ENCODE data around the gene MTRF1. TPM values are rescaled to one million over a fixed set of nuclear protein-coding genes. Genes with fewer than 3 reads are reported as not detected.
"Not testable (repeated sequence)": the region's sequence is repeated elsewhere in the genome, so short reads cannot be mapped to it uniquely, and the experiment has no call there.

Gene MTRF1
- total RNA-seq, 2 donors from 2014 or later, result 11.9 to 14.0 TPM

DNA sequence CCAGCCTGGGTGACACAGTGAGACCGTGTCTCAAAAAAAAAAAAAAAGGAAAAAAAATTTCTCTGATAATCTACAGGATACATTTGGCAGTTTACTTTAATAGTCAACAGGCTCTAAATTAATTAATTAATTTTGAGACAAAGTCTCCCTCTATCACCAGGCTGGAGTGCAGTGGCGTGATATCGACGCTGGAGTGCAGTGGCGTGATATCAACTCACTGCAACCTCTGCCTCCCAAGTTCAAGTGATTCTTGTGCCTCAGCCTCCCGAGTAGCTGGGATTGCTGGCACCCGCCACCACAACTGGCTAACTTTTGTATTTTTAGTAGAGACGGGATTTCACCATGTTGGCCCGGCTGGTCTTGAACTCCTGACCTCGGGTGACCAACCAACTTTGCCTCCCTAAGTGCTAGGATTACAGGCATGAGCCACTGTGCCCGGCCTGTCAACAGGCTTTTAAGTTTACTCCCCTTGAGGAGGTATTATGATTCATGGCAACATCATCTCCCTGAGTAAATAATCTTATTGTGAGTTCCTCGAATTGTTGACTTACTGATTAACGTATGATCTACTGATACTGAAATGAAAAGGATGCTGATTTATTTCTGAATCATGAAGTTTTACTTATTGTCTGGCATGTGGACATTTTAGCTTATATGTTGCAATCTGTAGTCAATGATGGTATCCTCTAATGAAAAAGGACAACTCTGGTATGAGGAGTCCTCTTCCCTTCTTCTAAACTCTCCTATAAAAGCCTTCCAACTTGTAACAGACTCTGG is 21.3 kb upstream of the MTRF1 start:
- no peak for ATAC-seq
- H3K4me1 ChIP-seq, result peaks cover 10% of the 10 kb centered on the region
- no peaks in the 10 kb centered on the region for H3K36me3 ChIP-seq (replicated peaks in 1 of 2; ENCODE audit: insufficient read depth in 1 of 2, low read depth in 2 of 2)
- no peak overlapping the region for H3K4me3 ChIP-seq
- intact Hi-C loops (cut with DNase I), result no loop called here
- WGBS, 2 donors, result 81 to 84% methylated on average over 10 to 13 of the region's 13 CpGs
- no peaks in the 10 kb centered on the region for H3K27me3 ChIP-seq
- DNase-seq, result no peak
- H3K27ac ChIP-seq, result no peak overlapping the region
- TF ChIP-seq POLR2A (IDR thresholded peaks at IDR 0.05), result no peak
- TF ChIP-seq, protein P1, sequence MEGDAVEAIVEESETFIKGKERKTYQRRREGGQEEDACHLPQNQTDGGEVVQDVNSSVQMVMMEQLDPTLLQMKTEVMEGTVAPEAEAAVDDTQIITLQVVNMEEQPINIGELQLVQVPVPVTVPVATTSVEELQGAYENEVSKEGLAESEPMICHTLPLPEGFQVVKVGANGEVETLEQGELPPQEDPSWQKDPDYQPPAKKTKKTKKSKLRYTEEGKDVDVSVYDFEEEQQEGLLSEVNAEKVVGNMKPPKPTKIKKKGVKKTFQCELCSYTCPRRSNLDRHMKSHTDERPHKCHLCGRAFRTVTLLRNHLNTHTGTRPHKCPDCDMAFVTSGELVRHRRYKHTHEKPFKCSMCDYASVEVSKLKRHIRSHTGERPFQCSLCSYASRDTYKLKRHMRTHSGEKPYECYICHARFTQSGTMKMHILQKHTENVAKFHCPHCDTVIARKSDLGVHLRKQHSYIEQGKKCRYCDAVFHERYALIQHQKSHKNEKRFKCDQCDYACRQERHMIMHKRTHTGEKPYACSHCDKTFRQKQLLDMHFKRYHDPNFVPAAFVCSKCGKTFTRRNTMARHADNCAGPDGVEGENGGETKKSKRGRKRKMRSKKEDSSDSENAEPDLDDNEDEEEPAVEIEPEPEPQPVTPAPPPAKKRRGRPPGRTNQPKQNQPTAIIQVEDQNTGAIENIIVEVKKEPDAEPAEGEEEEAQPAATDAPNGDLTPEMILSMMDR (IDR thresholded peaks at IDR 0.05), result no peak
- no peaks in the 10 kb centered on the region for H3K9me3 ChIP-seq

DNA sequence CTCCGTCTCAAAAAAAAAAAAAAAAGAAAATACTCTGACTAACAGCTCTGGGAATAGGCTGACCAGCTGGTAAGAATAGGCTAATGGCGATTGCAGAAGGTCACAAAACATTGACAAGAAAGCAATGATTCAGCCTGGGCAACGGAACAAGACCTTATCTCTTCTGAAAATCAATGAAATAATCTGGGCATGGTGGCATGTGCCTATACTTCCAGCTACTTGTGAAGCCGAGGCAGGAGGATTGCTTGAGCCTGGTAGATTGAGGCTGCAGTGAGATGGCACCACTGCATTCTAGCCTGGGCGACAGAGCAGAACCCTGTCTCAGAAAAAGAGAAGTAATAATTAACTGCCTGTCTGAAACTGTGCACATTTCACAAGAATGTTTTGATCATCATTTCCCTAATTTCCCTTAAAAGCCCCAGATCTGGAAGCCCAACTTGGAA is 18.8 kb upstream of the MTRF1 start:
- ATAC-seq (peak; percentile 48), DNase-seq (no peak)
- Histone ChIP-seq H3K4me1 (peaks cover 10% of the 10 kb centered on the region), H3K9me3 (no peaks in the 10 kb centered on the region), H3K27me3 (no peaks in the 10 kb centered on the region), H3K4me3 (no peak overlapping the region), H3K36me3 (replicated peaks in 1 of 2; ENCODE audit: insufficient read depth in 1 of 2, low read depth in 2 of 2) (no peaks in the 10 kb centered on the region), H3K27ac (no peak overlapping the region)
- intact Hi-C loops (cut with DNase I), result no loop called here
- 20 to 46% methylated on average over 5 of the region's 5 CpGs for WGBS, 2 donors
- no peak for TF ChIP-seq POLR2A (IDR thresholded peaks at IDR 0.05)
- TF ChIP-seq, protein P1 (IDR thresholded peaks at IDR 0.05), result no peak

DNA sequence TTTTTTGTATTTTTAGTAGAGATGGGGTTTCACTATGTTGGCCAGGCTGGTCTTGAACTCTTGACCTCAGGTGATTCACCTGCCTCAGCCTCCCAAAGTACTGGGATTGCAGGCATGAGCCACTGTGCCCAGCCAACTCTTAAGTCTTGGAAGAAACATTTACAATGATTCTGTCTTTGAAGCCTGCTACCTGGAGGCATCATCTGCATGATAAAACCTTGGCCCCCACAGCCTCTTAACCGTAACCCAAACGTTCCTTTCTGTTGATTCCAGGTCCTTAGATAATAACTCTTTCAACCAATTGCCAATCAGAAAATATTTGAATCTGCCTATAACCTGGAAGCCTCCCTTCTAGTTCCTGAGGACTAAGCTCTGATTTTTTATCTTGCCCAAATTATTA is 15.8 kb upstream of the MTRF1 start:
- not testable (repeated sequence) for ATAC-seq, H3K27me3 ChIP-seq

DNA sequence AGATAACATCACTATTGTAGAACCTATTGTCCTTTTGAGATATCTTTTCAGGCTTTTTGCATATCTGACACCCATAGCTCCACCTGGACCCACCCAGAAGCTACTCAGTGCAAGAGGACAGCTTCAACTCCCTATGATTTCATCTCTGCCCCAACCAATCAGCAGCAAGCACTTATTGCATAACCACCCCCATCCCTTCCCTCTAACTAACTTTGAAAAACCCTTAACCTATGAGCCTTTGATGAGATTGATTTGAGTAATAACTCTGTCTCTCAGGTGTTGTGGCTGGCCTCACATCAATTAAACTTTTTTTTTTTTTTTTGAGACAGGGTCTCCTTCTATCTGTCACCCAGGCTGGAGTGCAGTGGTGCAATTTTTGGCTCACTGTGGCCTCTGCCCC is 13.4 kb upstream of the MTRF1 start:
- no peak for TF ChIP-seq POLR2A (IDR thresholded peaks at IDR 0.05)
- TF ChIP-seq, protein P1 (IDR thresholded peaks at IDR 0.05), result no peak
- H3K27me3 ChIP-seq, result no peaks in the 10 kb centered on the region

More for the DNA sequence above, 15.8 kb upstream of the MTRF1 start:
- H3K36me3 ChIP-seq (replicated peaks in 1 of 2; ENCODE audit: insufficient read depth in 1 of 2, low read depth in 2 of 2); H3K9me3 ChIP-seq; H3K4me3 ChIP-seq; DNase-seq; H3K4me1 ChIP-seq; H3K27ac ChIP-seq; intact Hi-C loops (cut with DNase I): not testable (repeated sequence)
- WGBS, 2 donors, result 55 to 62% methylated on average over 2 of the region's 2 CpGs

DNA sequence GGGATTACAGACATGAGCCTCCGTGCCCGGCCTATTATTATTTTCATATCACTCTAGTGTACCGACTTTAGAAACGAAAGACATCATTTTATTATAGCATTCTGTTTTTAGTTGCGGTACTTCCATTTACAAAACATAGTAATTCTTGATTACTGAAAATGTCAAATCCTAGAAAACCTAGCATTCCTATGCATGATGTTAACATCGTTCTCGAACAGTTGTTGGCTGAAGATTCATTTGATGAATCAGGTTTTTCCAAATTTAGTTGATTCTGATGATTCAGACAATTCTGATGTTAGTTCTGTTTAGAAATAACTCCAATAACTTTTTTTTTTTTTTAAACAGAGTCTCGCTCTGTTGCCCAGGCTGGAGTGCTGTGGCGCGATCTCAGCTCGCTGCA is 11.5 kb upstream of the MTRF1 start:
- no peak for DNase-seq
- 90 to 92% methylated on average over 11 of the region's 11 CpGs for WGBS, 2 donors
- Histone ChIP-seq H3K4me1 (peaks cover 11% of the 10 kb centered on the region), H3K36me3 (replicated peaks in 1 of 2; ENCODE audit: insufficient read depth in 1 of 2, low read depth in 2 of 2) (no peaks in the 10 kb centered on the region), H3K27ac (no peak overlapping the region), H3K27me3 (no peaks in the 10 kb centered on the region), H3K9me3 (no peaks in the 10 kb centered on the region), H3K4me3 (no peak overlapping the region)
- intact Hi-C loops (cut with DNase I), result no loop called here
- ATAC-seq, result no peak
- TF ChIP-seq, protein P1 (IDR thresholded peaks at IDR 0.05), result no peak

More for the DNA sequence above, 13.4 kb upstream of the MTRF1 start:
- no peak overlapping the region for H3K4me3 ChIP-seq
- peaks cover 12% of the 10 kb centered on the region for H3K4me1 ChIP-seq
- DNase-seq (no peak), ATAC-seq (no peak)
- H3K27ac ChIP-seq, result no peak overlapping the region
- H3K9me3 ChIP-seq, result no peaks in the 10 kb centered on the region
- no peaks in the 10 kb centered on the region for H3K36me3 ChIP-seq (replicated peaks in 1 of 2; ENCODE audit: insufficient read depth in 1 of 2, low read depth in 2 of 2)
- intact Hi-C loops (cut with DNase I), result no loop called here

All from body of pancreas (tissue), 4 donors.